Stimulated activated CD8-positive, alpha-beta memory T cell treated with anti-CD3 and anti-CD28 coated beads, Interleukin-7, amount 100 ng/mL, for 24 hours (primary cell): ENCODE results near the gene BAIAP3.
"Not testable (repeated sequence)": the region's sequence is repeated elsewhere in the genome, so short reads cannot be mapped to it uniquely, and the experiment has no call there.

Experiments used
- DNase-seq: peaks from one replicate; pipeline ENCODE4 v3.0.0-alpha.2; 2020; ENCODE audit warnings: low read depth

The BAIAP3 gene

GRCh38 chr16:1316033-1316405 lies 17.4 kb upstream of the BAIAP3 start:
- DNase-seq: no peak

GRCh38 chr16:1317479-1318267 lies 15.8 kb upstream of the BAIAP3 start:
- no peak for DNase-seq

- DNase-seq: no peak
Observed at GRCh38 chr16:1318268-1318545, 15.2 kb upstream of the BAIAP3 start.

- DNase-seq: no peak
Observed at GRCh38 chr16:1319041-1319440, 14.4 kb upstream of the BAIAP3 start.

GRCh38 chr16:1320097-1320496 lies 13.3 kb upstream of the BAIAP3 start:
- DNase-seq: no peak

- no peak for DNase-seq
Observed at GRCh38 chr16:1320658-1321240, 12.7 kb upstream of the BAIAP3 start.

- no peak for DNase-seq
Observed at GRCh38 chr16:1322407-1322806, 11.0 kb upstream of the BAIAP3 start.

- DNase-seq: no peak
Observed at GRCh38 chr16:1323296-1324239, 9.9 kb upstream of the BAIAP3 start.

GRCh38 chr16:1324286-1324826 lies 9.1 kb upstream of the BAIAP3 start:
- no peak for DNase-seq

- DNase-seq: no peak
Observed at GRCh38 chr16:1325261-1325660, 8.2 kb upstream of the BAIAP3 start.

- no peak for DNase-seq
Observed at GRCh38 chr16:1325673-1326371, 7.6 kb upstream of the BAIAP3 start.

- no peak for DNase-seq
Observed at GRCh38 chr16:1326391-1326790, 7.1 kb upstream of the BAIAP3 start.

GRCh38 chr16:1326946-1327618 lies 6.4 kb upstream of the BAIAP3 start:
- no peak for DNase-seq

GRCh38 chr16:1327619-1327947 lies 5.9 kb upstream of the BAIAP3 start:
- no peak for DNase-seq

- not testable (repeated sequence) for DNase-seq
Observed at GRCh38 chr16:1328136-1328535, 5.3 kb upstream of the BAIAP3 start.

- DNase-seq: not testable (repeated sequence)
Observed at GRCh38 chr16:1328961-1329360, 4.5 kb upstream of the BAIAP3 start.

- no peak for DNase-seq
Observed at GRCh38 chr16:1330260-1330914, 3.1 kb upstream of the BAIAP3 start.

GRCh38 chr16:1330931-1331711 lies 2.3 kb upstream of the BAIAP3 start:
- no peak for DNase-seq

- DNase-seq: no peak
Observed at GRCh38 chr16:1331712-1332617, 1.5 kb upstream of the BAIAP3 start.
